Muscle of leg (tissue), 11 donors: Measurements from ENCODE around the gene RFC4. TPM values are rescaled to one million over a fixed set of nuclear protein-coding genes. Genes with fewer than 3 reads are reported as not detected.

Source experiments
- DNase-seq: peaks from one replicate; pipeline ENCODE4 v3.0.0; 2013
- H3K27ac ChIP-seq: one replicate; pipeline ENCODE4 v1.5.1; 2013; ENCODE audit warnings: mild to moderate bottlenecking, low read length, control low read depth
- H3K27me3 ChIP-seq: one replicate; pipeline ENCODE4 v1.6.1; 2013; ENCODE audit warnings: low read length; ENCODE audit not compliant: control insufficient read depth, insufficient read depth
- H3K36me3 ChIP-seq: one replicate; pipeline ENCODE4 v1.6.1; 2013; ENCODE audit warnings: low read length; ENCODE audit not compliant: control insufficient read depth, insufficient read depth
- H3K4me1 ChIP-seq: one replicate; pipeline ENCODE4 v1.6.1; 2013; ENCODE audit warnings: low read length; ENCODE audit not compliant: control insufficient read depth, insufficient read depth
- H3K4me3 ChIP-seq: one replicate; pipeline ENCODE4 v1.5.1; 2013; ENCODE audit warnings: low read length, control low read depth
- H3K9me3 ChIP-seq: replicated peaks from 2 replicates; pipeline ENCODE4 v1.6.1; 2013; ENCODE audit warnings: low read depth, low read length; ENCODE audit not compliant: control insufficient read depth
- WGBS: methylation state at CpG from one replicate; pipeline ENCODE4 v1.1.5; 2013; ENCODE audit warnings: missing lambda C conversion rate; ENCODE audit not compliant: insufficient coverage; 5-methylcytosine and 5-hydroxymethylcytosine counted together
- polyA plus RNA-seq, 8 donors: library from polyadenylated mRNA; unstranded; fragments of 120-200 nt; gene quantifications; one replicate each; pipeline versions ENCODE4 v1.2.1 to v1.2.3, GENCODE V29; 2013; ENCODE audit warnings: inconsistent platforms in 1 of 8, low replicate concordance in 1 of 8; ENCODE audit not compliant: insufficient read length in 8 of 8, insufficient read depth in 1 of 8
- total RNA-seq: library from RNA; stranded (reverse); fragments of 120-200 nt; gene quantifications from one replicate; pipeline ENCODE4 v1.2.4, GENCODE V29; 2013

Gene RFC4
- total and polyA plus RNA-seq, 9 donors = 21.1 to 30.7 (median 25.7) TPM

- H3K9me3 ChIP-seq = no peaks in the 10 kb centered on the region
- no peaks in the 10 kb centered on the region for H3K27me3 ChIP-seq
- no peak overlapping the region for H3K4me3 ChIP-seq
- peaks cover 56% of the 10 kb centered on the region for H3K36me3 ChIP-seq
- H3K4me1 ChIP-seq = peaks cover 13% of the 10 kb centered on the region
- H3K27ac ChIP-seq = no peak overlapping the region
- no peak for DNase-seq
- 78% methylated on average over 6 of the region's 13 CpGs for WGBS
Observed at GRCh38 chr3:186788482-186789370, 17.6 kb downstream of the RFC4 start.

GRCh38 chr3:186787642-186788481 lies 18.4 kb downstream of the RFC4 start:
- no peak overlapping the region for H3K4me3 ChIP-seq
- WGBS = 89% methylated on average over 7 of the region's 15 CpGs

GRCh38 chr3:186786922-186787321 lies 19.4 kb downstream of the RFC4 start:
- Histone ChIP-seq H3K36me3 (peaks cover 56% of the 10 kb centered on the region), H3K27ac (no peak overlapping the region), H3K9me3 (no peaks in the 10 kb centered on the region), H3K4me3 (no peak overlapping the region), H3K27me3 (no peaks in the 10 kb centered on the region), H3K4me1 (peaks cover 13% of the 10 kb centered on the region)
- 86% methylated on average over 2 of the region's 3 CpGs for WGBS
- DNase-seq = no peak

More at GRCh38 chr3:186787642-186788481, 18.4 kb downstream of the RFC4 start:
- Histone ChIP-seq H3K4me1 (peaks cover 13% of the 10 kb centered on the region), H3K36me3 (peaks cover 56% of the 10 kb centered on the region), H3K9me3 (no peaks in the 10 kb centered on the region), H3K27me3 (no peaks in the 10 kb centered on the region), H3K27ac (no peak overlapping the region)
- no peak for DNase-seq

- H3K27me3 ChIP-seq = no peaks in the 10 kb centered on the region
- peaks cover 56% of the 10 kb centered on the region for H3K36me3 ChIP-seq
- no peak overlapping the region for H3K27ac ChIP-seq
- 54% methylated on average over 4 of the region's 7 CpGs for WGBS
- H3K4me3 ChIP-seq = peak overlapping the region; percentile 72
- no peaks in the 10 kb centered on the region for H3K9me3 ChIP-seq
- H3K4me1 ChIP-seq = peaks cover 13% of the 10 kb centered on the region
- DNase-seq = no peak
Observed at GRCh38 chr3:186785495-186786018, 20.7 kb downstream of the RFC4 start.

- no peaks in the 10 kb centered on the region for H3K27me3 ChIP-seq
- H3K4me3 ChIP-seq = peak overlapping the region; percentile 72
- peak overlapping the region; percentile 96 for H3K27ac ChIP-seq
- no peaks in the 10 kb centered on the region for H3K9me3 ChIP-seq
- H3K4me1 ChIP-seq = peaks cover 13% of the 10 kb centered on the region
- H3K36me3 ChIP-seq = peaks cover 50% of the 10 kb centered on the region
- no peak for DNase-seq
- WGBS = 30% methylated on average over 3 of the region's 7 CpGs
Observed at GRCh38 chr3:186784820-186785494, 21.3 kb downstream of the RFC4 start.

- H3K27ac ChIP-seq = peak overlapping the region; percentile 96
- DNase-seq = peak; percentile 90
- peaks cover 45% of the 10 kb centered on the region for H3K36me3 ChIP-seq
- H3K9me3 ChIP-seq = no peaks in the 10 kb centered on the region
- peak overlapping the region; percentile 72 for H3K4me3 ChIP-seq
- H3K27me3 ChIP-seq = peaks cover 2% of the 10 kb centered on the region
- H3K4me1 ChIP-seq = peaks cover 13% of the 10 kb centered on the region
- WGBS = under 1% methylated on average over 49 of the region's 56 CpGs
Observed at GRCh38 chr3:186783731-186784515, 22.4 kb downstream of the RFC4 start.

- peaks cover 38% of the 10 kb centered on the region for H3K36me3 ChIP-seq
- peak within 1 kb of the TSS; percentile 72 for H3K4me3 ChIP-seq
- under 1% methylated on average over 60 of the region's 60 CpGs for WGBS
- H3K27ac ChIP-seq = peak within 1 kb of the TSS; percentile 96
- H3K9me3 ChIP-seq = no peaks in the 10 kb centered on the region
- peaks cover 3% of the 10 kb centered on the region for H3K27me3 ChIP-seq
- H3K4me1 ChIP-seq = peaks cover 13% of the 10 kb centered on the region
- DNase-seq = peak; percentile 96
Observed at GRCh38 chr3:186783058-186783730, 23.1 kb downstream of the RFC4 start, which contains the start of gene EIF4A2. Gene EIF4A2, plus strand, starts transcription at chr3:186783577. Its CDS starts 34 bp downstream, at chr3:186783611.

GRCh38 chr3:186782542-186783057 lies 23.7 kb downstream of the RFC4 start:
- Histone ChIP-seq H3K27me3 (peaks cover 3% of the 10 kb centered on the region), H3K9me3 (no peaks in the 10 kb centered on the region), H3K4me3 (peak overlapping the region; percentile 72), H3K36me3 (peaks cover 32% of the 10 kb centered on the region), H3K4me1 (peaks cover 13% of the 10 kb centered on the region), H3K27ac (peak overlapping the region; percentile 96)
- DNase-seq = no peak
- 4% methylated on average over 14 of the region's 21 CpGs for WGBS
